Fibroblast of the aortic adventitia (primary cell): ENCODE data around the gene TPRN. TPM values are rescaled to one million over a fixed set of nuclear protein-coding genes. Genes with fewer than 3 reads are reported as not detected.

Source experiments
- DNase-seq: peaks from one replicate; pipeline ENCODE4 v3.0.0-alpha.2; 2010; ENCODE audit warnings: low read depth
- H3K4me3 ChIP-seq: 2 replicates; pipeline ENCODE4 v1.5.1; 2011; ENCODE audit warnings: low read depth, mild to moderate bottlenecking, control low read depth, low read length, moderate library complexity
- total RNA-seq: library from RNA; depleted of rRNA; stranded (reverse); fragments of >200 nt; gene quantifications from 2 replicates; pipeline ENCODE4 v1.2.3, GENCODE V29; 2012; ENCODE audit warnings: low replicate concordance
- TF ChIP-seq, protein P1 (sequence below): IDR thresholded peaks from 2 replicates; pipeline ENCODE4 v1.5.1; 2011; ENCODE audit warnings: mild to moderate bottlenecking, low read length, control low read depth, inconsistent platforms; ENCODE audit not compliant: insufficient read depth

TPRN gene
- total RNA-seq, 1 donor = 8.0 TPM

DNA sequence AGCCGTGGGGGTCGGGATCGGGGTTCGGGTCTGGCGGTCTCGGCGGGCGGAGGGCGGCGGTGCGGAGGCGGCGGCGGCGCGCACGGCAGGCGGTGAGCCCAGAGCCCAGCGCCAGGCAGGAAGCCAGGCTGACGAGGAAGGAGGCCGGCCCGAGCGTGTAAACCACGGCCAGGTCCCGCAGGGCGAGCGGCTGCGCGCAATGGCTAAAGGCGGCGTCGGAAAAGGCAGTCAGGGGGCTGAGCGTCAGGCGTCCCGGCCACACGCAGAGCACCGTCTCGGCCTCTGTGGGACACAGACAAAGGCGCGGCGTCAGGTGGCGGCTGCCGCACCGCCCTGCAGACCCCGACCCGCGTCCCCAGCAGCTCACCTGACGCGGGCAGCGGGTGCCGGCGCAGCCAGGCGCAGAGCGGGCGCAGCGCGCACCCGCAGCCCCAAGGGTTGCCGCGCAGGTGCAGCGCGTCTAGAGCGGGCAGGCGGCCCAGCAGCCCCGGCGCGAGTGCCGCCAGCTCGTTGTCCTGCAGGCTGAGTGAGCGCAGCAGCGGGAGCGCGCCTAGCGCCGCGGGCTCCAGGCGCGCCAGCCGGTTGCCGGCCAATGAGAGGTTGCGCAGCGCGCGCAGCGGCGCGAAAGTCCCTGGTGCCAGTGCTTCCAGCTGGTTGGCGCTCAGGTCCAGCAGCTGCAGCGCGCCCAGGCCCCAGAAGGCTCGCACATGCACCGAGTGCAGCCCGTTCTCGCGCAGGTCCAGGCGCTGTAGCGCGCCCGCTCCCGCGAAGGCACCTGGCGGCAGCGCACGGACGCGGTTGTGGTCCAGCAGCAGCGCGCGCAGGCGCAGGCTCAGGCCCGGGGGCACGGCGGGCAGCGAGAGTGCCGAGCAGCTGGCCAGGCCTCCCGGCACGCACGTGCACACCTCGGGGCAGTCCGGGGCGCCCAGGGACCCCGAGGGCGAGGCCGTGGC, 31.4 kb downstream of the TPRN start:
- H3K4me3 ChIP-seq = no peak overlapping the region
- peak; percentile 15 for DNase-seq
- TF ChIP-seq, protein P1, sequence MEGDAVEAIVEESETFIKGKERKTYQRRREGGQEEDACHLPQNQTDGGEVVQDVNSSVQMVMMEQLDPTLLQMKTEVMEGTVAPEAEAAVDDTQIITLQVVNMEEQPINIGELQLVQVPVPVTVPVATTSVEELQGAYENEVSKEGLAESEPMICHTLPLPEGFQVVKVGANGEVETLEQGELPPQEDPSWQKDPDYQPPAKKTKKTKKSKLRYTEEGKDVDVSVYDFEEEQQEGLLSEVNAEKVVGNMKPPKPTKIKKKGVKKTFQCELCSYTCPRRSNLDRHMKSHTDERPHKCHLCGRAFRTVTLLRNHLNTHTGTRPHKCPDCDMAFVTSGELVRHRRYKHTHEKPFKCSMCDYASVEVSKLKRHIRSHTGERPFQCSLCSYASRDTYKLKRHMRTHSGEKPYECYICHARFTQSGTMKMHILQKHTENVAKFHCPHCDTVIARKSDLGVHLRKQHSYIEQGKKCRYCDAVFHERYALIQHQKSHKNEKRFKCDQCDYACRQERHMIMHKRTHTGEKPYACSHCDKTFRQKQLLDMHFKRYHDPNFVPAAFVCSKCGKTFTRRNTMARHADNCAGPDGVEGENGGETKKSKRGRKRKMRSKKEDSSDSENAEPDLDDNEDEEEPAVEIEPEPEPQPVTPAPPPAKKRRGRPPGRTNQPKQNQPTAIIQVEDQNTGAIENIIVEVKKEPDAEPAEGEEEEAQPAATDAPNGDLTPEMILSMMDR = no peak

DNA sequence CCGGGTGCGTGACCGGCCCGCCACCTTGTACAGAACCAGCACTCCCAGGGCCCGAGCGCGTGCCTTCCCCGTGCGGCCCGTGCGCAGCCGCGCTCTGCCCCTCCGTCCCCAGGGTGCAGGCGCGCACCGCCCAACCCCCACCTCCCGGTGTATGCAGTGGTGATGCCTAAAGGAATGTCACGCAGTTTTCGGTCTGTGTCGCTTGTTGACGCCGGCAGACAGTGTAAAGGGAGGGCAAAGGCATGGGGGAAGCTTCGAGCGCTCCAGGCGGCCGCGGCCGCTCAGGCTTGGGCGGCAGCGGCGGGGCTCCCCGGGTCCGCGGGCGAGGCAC, 32.0 kb downstream of the TPRN start:
- H3K4me3 ChIP-seq = no peak overlapping the region
- TF ChIP-seq, protein P1 = no peak
- no peak for DNase-seq

DNA sequence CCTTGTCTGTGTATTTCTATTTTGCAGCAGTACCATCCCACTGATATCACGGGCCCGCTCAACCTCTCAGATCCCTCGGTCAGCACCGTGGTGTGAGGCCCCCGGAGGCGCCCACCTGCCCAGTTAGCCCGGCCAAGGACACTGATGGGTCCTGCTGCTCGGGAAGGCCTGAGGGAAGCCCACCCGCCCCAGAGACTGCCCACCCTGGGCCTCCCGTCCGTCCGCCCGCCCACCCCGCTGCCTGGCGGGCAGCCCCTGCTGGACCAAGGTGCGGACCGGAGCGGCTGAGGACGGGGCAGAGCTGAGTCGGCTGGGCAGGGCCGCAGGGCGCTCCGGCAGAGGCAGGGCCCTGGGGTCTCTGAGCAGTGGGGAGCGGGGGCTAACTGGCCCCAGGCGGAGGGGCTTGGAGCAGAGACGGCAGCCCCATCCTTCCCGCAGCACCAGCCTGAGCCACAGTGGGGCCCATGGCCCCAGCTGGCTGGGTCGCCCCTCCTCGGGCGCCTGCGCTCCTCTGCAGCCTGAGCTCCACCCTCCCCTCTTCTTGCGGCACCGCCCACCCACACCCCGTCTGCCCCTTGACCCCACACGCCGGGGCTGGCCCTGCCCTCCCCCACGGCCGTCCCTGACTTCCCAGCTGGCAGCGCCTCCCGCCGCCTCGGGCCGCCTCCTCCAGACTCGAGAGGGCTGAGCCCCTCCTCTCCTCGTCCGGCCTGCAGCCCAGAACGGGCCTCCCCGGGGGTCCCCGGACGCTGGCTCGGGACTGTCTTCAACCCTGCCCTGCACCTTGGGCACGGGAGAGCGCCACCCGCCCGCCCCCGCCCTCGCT, 32.6 kb downstream of the TPRN start:
- DNase-seq = no peak
- TF ChIP-seq, protein P1 = no peak
- no peak overlapping the region for H3K4me3 ChIP-seq

DNA sequence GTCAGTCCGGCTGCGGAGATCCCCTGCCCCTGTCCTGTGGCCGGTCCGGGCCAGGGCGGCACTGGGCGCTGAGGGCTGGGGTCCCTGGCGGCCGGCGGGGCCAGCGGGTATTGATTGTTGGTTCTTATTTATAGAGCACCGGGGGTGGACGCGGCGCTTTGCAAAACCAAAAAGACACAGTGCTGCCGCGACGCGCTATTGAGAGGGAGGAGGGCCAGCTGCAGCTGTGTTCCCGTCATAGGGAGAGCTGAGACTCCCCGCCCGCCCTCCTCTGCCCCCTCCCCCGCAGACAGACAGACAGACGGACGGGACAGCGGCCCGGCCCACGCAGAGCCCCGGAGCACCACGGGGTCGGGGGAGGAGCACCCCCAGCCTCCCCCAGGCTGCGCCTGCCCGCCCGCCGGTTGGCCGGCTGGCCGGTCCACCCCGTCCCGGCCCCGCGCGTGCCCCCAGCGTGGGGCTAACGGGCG, 33.2 kb downstream of the TPRN start:
- DNase-seq = no peak
- no peak overlapping the region for H3K4me3 ChIP-seq
- TF ChIP-seq, protein P1 = no peak

DNA sequence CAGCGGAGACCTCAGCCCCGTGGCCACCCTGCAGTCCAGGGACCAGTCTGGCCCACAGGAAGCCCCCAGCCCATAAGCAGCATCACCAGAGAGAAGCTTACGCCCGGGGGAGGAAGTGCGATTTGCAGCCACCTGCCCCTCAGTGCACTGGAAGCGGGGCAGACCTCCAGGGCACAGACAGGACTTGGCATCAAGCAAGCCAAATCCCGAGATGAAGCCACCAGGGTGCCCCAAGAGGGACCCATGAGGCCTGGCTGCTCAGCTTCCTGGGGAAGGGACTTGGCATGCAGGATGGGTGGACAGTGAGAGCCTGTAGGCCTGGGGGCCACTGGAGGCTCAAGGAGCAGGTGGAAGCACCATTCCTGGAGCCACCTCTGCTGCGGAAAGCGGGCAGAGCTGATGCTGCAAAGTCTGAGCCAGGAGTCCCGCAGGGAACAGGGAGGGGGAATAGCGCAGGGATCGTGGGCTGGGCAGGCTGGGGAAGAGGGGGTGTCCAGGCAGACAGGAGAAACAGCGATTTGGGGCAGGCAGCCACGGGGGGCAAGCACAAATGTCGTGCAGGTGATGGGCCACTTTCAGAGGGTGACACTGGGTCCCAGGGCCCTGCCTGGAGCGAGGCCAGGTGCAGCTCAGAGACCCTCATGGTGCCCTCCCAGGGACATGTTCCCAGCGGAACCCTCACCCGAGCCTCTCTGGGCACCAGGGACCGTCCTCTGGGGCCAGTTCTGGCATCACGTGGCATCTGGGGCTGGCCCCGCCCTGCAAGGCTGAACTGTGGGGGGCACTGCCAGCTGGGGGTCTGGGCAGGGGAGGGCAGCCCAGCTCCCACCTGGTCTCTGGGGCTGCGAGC, 33.9 kb downstream of the TPRN start:
- no peak for DNase-seq
- TF ChIP-seq, protein P1 = no peak
- H3K4me3 ChIP-seq = no peak overlapping the region

DNA sequence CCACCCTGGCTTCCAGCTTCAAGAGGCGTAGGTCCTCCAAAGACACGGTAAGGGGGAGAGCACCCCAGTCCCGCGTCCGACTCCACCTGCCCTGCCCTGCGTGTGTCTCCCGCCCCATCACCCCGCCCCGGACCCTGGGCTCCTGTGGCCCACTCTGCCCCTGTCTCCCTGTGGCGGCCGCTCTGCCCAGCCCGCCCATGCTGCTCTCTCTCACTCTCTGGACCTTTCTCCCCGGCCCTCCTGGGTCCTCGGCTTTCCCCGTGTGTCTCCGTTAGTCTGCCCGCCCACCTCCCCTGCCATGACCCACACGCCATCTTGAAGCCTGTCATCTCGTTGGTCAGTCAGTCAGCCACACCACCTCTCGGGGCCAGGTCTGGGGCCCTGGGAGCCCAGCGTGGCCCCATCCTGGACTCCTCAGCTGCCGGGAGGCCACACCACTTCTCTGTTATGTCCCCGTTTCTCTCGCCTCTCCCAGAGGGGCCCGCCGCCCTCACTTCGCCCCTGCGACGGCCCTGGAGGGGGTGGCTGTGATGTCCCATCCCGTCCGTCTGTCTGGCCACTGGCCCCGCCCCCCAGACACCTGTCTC, 35.2 kb downstream of the TPRN start:
- H3K4me3 ChIP-seq = no peak overlapping the region
- DNase-seq = no peak
- TF ChIP-seq, protein P1 = no peak
